Mesenchymal stem cell (in vitro differentiated cells and primary cell): ENCODE data around the gene UBIAD1.

Experiments used
- DNase-seq: peaks from one replicate; pipeline ENCODE4 v3.0.0-alpha.2; 2013
- H2AFZ ChIP-seq: one replicate; pipeline ENCODE4 v1.6.1; 2013; ENCODE audit warnings: low read depth, mild to moderate bottlenecking, control low read depth, inconsistent platforms, low read length, moderate library complexity
- H2AK5ac ChIP-seq: 2 replicates; pipeline ENCODE4 v1.6.1; 2013; ENCODE audit warnings: low read length, moderate library complexity, mild to moderate bottlenecking, inconsistent platforms; ENCODE audit not compliant: severe bottlenecking
- H2BK120ac ChIP-seq: one replicate; pipeline ENCODE4 v1.6.1; 2013; ENCODE audit warnings: low read depth, mild to moderate bottlenecking, inconsistent platforms, low read length, moderate library complexity
- H2BK12ac ChIP-seq, 2 experiments: one replicate each; pipeline ENCODE4 v1.6.1; 2013; ENCODE audit warnings: inconsistent platforms in 2 of 2, low read length in 2 of 2, mild to moderate bottlenecking in 2 of 2, moderate library complexity in 2 of 2, control low read depth in 1 of 2
- H2BK15ac ChIP-seq: one replicate; pipeline ENCODE4 v1.6.1; 2013; ENCODE audit warnings: mild to moderate bottlenecking, low read depth, inconsistent platforms; ENCODE audit not compliant: poor library complexity, severe bottlenecking
- H2BK5ac ChIP-seq: 2 replicates; pipeline ENCODE4 v1.6.1; 2013; ENCODE audit warnings: low read depth, mild to moderate bottlenecking, low read length, control low read depth, inconsistent platforms; ENCODE audit not compliant: poor library complexity, severe bottlenecking
- H3K14ac ChIP-seq, 2 experiments: one replicate each; pipeline ENCODE4 v1.6.1; 2013; ENCODE audit warnings: inconsistent platforms in 2 of 2, low read length in 2 of 2, control low read depth in 1 of 2, mild to moderate bottlenecking in 1 of 2, moderate library complexity in 1 of 2
- H3K18ac ChIP-seq, 2 experiments: one replicate each; pipeline ENCODE4 v1.6.1; 2013; ENCODE audit warnings: inconsistent platforms in 2 of 2, low read length in 2 of 2, control low read depth in 1 of 2, low read depth in 1 of 2, mild to moderate bottlenecking in 1 of 2
- H3K23ac ChIP-seq, 2 experiments: one replicate each; pipeline ENCODE4 v1.6.1; 2013; ENCODE audit warnings: inconsistent platforms in 2 of 2, low read length in 2 of 2, mild to moderate bottlenecking in 2 of 2, moderate library complexity in 2 of 2, control low read depth in 1 of 2
- H3K27ac ChIP-seq: 2 replicates; pipeline ENCODE4 v1.5.1; 2013; ENCODE audit warnings: mild to moderate bottlenecking, moderate library complexity, low read length, control low read depth, inconsistent platforms; ENCODE audit not compliant: poor library complexity, severe bottlenecking
- H3K27me3 ChIP-seq, 2 experiments: 2 replicates each; pipeline versions ENCODE4 v1.6.1 to v1.7.0; 2013; ENCODE audit warnings: low read length in 2 of 2, mild to moderate bottlenecking in 2 of 2, moderate library complexity in 2 of 2, control low read depth in 1 of 2, inconsistent platforms in 1 of 2; ENCODE audit not compliant: control insufficient read depth in 1 of 2, insufficient read depth in 1 of 2
- H3K36me3 ChIP-seq, 2 experiments: 2 replicates each; pipeline versions ENCODE4 v1.6.1 to v1.7.0; 2013; ENCODE audit warnings: low read length in 2 of 2, control low read depth in 1 of 2, inconsistent platforms in 1 of 2, low read depth in 1 of 2, mild to moderate bottlenecking in 1 of 2; ENCODE audit not compliant: insufficient read depth in 2 of 2, control insufficient read depth in 1 of 2
- H3K4ac ChIP-seq, 2 experiments: one replicate each; pipeline ENCODE4 v1.6.1; 2013; ENCODE audit warnings: inconsistent platforms in 2 of 2, low read length in 2 of 2, mild to moderate bottlenecking in 2 of 2, moderate library complexity in 2 of 2, control low read depth in 1 of 2, low read depth in 1 of 2
- H3K4me1 ChIP-seq: 2 replicates; pipeline ENCODE4 v1.6.1; 2013; ENCODE audit warnings: low read depth, low read length, control low read depth; ENCODE audit not compliant: control insufficient read depth, insufficient read depth
- H3K4me2 ChIP-seq: 2 replicates; pipeline ENCODE4 v1.6.1; 2013; ENCODE audit warnings: low read length, mild to moderate bottlenecking, inconsistent platforms; ENCODE audit not compliant: poor library complexity, severe bottlenecking
- H3K4me3 ChIP-seq, 2 experiments: 2 replicates each; pipeline versions ENCODE4 v1.5.1 to v1.7.0; 2013; ENCODE audit warnings: low read length in 2 of 2, mild to moderate bottlenecking in 2 of 2, control low read depth in 1 of 2, low read depth in 1 of 2; ENCODE audit not compliant: insufficient read depth in 1 of 2
- H3K79me1 ChIP-seq: replicated peaks from 2 replicates; pipeline ENCODE4 v1.6.1; 2013; ENCODE audit warnings: mild to moderate bottlenecking, control low read depth, low read length, inconsistent platforms; ENCODE audit not compliant: poor library complexity, severe bottlenecking
- H3K9ac ChIP-seq: 2 replicates; pipeline ENCODE4 v1.7.0; 2013; ENCODE audit warnings: mild to moderate bottlenecking, low read length, moderate library complexity
- H3K9me3 ChIP-seq: 2 replicates; pipeline ENCODE4 v1.7.0; 2013; ENCODE audit warnings: mild to moderate bottlenecking, low read length; ENCODE audit not compliant: control insufficient read depth
- H4K8ac ChIP-seq: one replicate; pipeline ENCODE4 v1.6.1; 2013; ENCODE audit warnings: inconsistent platforms, mild to moderate bottlenecking, low read length, moderate library complexity
- H4K91ac ChIP-seq: one replicate; pipeline ENCODE4 v1.6.1; 2013; ENCODE audit warnings: mild to moderate bottlenecking, low read length, inconsistent platforms
- WGBS: methylation state at CpG from one replicate; pipeline ENCODE4 v1.1.7; 2013; ENCODE audit warnings: mixed read lengths; 5-methylcytosine and 5-hydroxymethylcytosine counted together

UBIAD1 gene

DNA sequence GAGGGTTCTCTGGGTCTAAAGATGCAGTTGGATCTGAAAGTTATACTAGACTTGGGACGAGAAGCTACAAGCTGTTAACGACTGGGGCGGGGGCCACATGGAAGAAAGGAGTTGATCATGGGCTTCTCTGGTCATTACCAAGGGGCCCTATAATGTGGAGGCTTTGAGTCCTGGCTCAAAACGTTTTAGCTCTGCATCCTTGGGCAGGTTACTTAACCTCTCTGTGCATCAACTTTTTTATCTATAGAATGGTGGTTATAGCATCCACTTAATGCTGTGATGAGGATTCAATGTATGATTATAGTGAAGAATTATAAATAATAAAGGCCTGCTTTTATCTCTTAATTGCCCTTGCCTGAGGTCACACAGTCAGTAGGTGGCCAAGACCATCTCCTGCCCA, 53.1 kb downstream of the UBIAD1 start:
- Histone ChIP-seq H4K91ac (no peak overlapping the region), H3K27me3 (peaks cover 31 to 67% of the 10 kb centered on the region in 2 experiments), H2BK15ac (no peak overlapping the region), H3K18ac (no peak overlapping the region), H2AFZ (no peak overlapping the region), H3K79me1 (no peaks in the 10 kb centered on the region), H3K27ac (no peak overlapping the region), H3K4me1 (peaks cover 5% of the 10 kb centered on the region), H3K4me2 (no peak overlapping the region), H2AK5ac (no peak overlapping the region), H3K23ac (no peak overlapping the region), H3K9me3 (no peaks in the 10 kb centered on the region), H2BK12ac (no peak overlapping the region), H3K36me3 (no peaks in the 10 kb centered on the region), H3K4ac (no peak overlapping the region), H2BK5ac (no peak overlapping the region), H3K9ac (no peak overlapping the region), H4K8ac (no peak overlapping the region), H3K14ac (no peak overlapping the region), H2BK120ac (no peak overlapping the region), H3K4me3 (no peak overlapping the region)
- no peak for DNase-seq
- WGBS = 78% methylated on average over 4 of the region's 4 CpGs

DNA sequence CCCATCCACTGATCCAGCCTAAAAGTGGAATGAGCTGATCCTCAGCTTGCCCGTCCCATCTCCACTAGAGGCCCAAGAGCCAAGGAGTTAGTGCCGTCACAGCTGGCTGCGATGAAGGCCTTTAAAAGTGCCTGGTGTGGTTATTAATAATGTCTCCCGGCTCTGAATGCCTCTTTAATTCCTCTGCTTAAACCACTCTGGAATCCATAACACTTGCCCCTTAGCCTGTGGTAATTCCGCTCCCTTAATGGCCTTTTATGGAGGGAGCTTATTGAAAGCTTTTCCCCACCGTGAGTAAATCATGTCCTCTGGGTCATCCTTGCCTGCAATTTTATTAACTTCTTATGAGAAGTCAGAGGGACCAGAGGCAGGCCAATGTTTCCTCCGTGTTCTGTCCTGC, 55.4 kb downstream of the UBIAD1 start:
- H3K79me1 ChIP-seq = no peaks in the 10 kb centered on the region
- WGBS = 54% methylated on average over 3 of the region's 7 CpGs
- H3K4me3 ChIP-seq = no peak overlapping the region
- H2BK12ac ChIP-seq = no peak overlapping the region
- H2BK120ac ChIP-seq = no peak overlapping the region
- no peak overlapping the region for H3K18ac ChIP-seq
- no peak overlapping the region for H3K27ac ChIP-seq
- no peak overlapping the region for H4K91ac ChIP-seq
- no peaks in the 10 kb centered on the region for H3K36me3 ChIP-seq
- peaks cover 28 to 64% of the 10 kb centered on the region in 2 experiments for H3K27me3 ChIP-seq
- H3K23ac ChIP-seq = no peak overlapping the region
- no peak overlapping the region for H3K14ac ChIP-seq
- H2BK5ac ChIP-seq = no peak overlapping the region
- no peak overlapping the region for H4K8ac ChIP-seq
- H2BK15ac ChIP-seq = no peak overlapping the region
- no peak overlapping the region for H2AK5ac ChIP-seq
- no peak overlapping the region for H3K9ac ChIP-seq
- H2AFZ ChIP-seq = no peak overlapping the region
- no peak for DNase-seq
- H3K4ac ChIP-seq = no peak overlapping the region
- no peak overlapping the region for H3K4me2 ChIP-seq
- peaks cover 7% of the 10 kb centered on the region for H3K4me1 ChIP-seq
- H3K9me3 ChIP-seq = no peaks in the 10 kb centered on the region

DNA sequence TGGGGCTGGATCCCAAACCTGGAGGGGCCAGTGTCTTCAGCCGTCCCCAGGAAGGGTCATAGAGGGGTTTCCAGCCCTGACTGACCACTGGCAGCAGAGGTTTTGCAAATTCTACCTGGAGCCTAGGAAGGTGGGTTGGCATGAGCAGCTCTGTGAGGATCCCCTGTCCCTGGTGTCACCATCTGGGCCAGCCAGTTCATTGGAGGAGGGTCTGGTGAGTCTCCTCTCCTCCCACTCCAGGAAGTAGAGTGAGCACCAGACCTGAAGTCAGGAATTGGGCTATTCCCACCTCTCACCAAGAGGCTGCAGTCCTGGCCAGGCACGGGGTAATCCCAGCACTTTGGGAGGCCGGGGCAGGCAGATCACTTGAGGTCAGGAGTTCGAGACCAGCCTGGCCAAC, 57.4 kb downstream of the UBIAD1 start:
- no peaks in the 10 kb centered on the region for H3K9me3 ChIP-seq
- no peak overlapping the region for H3K18ac ChIP-seq
- no peak overlapping the region for H2AFZ ChIP-seq
- no peak overlapping the region for H2BK5ac ChIP-seq
- H4K91ac ChIP-seq = no peak overlapping the region
- H3K23ac ChIP-seq = no peak overlapping the region
- H3K36me3 ChIP-seq = no peaks in the 10 kb centered on the region
- no peak overlapping the region for H3K9ac ChIP-seq
- H3K4ac ChIP-seq = no peak overlapping the region
- no peaks in the 10 kb centered on the region for H3K79me1 ChIP-seq
- no peak overlapping the region for H3K4me3 ChIP-seq
- 74% methylated on average over 4 of the region's 4 CpGs for WGBS
- no peak overlapping the region for H2AK5ac ChIP-seq
- DNase-seq = no peak
- H3K27me3 ChIP-seq = peaks cover 19 to 58% of the 10 kb centered on the region in 2 experiments
- no peak overlapping the region for H3K4me2 ChIP-seq
- H4K8ac ChIP-seq = no peak overlapping the region
- H2BK120ac ChIP-seq = no peak overlapping the region
- no peak overlapping the region for H2BK12ac ChIP-seq
- H3K27ac ChIP-seq = no peak overlapping the region
- H3K14ac ChIP-seq = no peak overlapping the region
- H2BK15ac ChIP-seq = no peak overlapping the region
- peaks cover 6% of the 10 kb centered on the region for H3K4me1 ChIP-seq

DNA sequence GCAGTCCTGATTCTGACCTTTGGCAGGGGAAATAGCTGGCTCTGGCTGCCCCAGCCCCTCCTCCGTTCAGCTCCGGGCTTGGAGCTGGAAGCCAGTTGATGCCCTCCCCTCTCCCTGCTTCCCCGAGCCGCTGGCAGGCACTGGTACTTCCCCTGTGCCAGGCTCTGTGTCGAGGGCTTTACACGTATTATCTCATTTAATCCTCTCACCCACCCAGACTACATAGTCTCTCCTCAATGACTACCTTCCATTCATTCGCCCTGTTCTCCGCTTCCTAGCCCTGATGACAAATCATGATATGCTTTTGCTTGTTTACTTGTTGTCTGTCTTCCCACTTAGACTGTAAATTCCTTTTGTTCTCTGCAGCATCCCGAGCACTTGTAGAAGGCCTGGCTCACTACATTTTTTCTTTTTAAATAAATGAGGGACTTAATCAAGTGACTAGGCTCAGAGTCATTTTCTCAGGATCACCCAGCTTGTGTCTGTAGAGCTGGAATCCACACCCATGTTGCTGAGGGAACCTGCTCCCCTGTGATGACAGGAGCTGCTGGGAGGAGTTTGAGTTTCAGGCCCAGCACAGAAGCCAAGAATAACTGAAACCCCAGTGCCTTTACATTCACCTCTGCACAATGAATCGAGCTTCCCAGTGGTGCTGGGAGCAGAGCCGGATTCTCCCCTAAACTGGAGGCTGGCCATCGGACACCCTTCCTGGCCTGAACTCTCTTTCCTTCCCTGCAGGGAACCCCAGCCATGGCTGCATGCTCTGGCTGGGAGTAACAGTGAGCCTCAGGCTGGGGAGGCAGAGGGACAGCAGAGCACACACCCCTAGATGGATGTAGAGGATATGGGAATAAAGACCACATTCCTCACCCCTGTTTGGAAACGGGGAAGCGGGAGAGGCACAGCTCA, 58.3 kb downstream of the UBIAD1 start:
- no peak overlapping the region for H3K23ac ChIP-seq
- no peaks in the 10 kb centered on the region for H3K9me3 ChIP-seq
- H3K27me3 ChIP-seq = peaks cover 19 to 58% of the 10 kb centered on the region in 2 experiments
- H3K9ac ChIP-seq = no peak overlapping the region
- no peak overlapping the region for H2BK12ac ChIP-seq
- WGBS = 80% methylated on average over 13 of the region's 14 CpGs
- DNase-seq = no peak
- no peak overlapping the region for H4K8ac ChIP-seq
- H3K18ac ChIP-seq = no peak overlapping the region
- peak overlapping the region in 1 of 2 experiments; percentile 21 for H3K4me3 ChIP-seq
- no peak overlapping the region for H2AK5ac ChIP-seq
- no peak overlapping the region for H3K27ac ChIP-seq
- no peak overlapping the region for H3K4ac ChIP-seq
- H4K91ac ChIP-seq = no peak overlapping the region
- H3K4me2 ChIP-seq = no peak overlapping the region
- no peak overlapping the region for H2BK120ac ChIP-seq
- no peak overlapping the region for H2AFZ ChIP-seq
- no peaks in the 10 kb centered on the region for H3K36me3 ChIP-seq
- no peak overlapping the region for H2BK15ac ChIP-seq
- peaks cover 6% of the 10 kb centered on the region for H3K4me1 ChIP-seq
- H3K14ac ChIP-seq = no peak overlapping the region
- no peak overlapping the region for H2BK5ac ChIP-seq
- no peaks in the 10 kb centered on the region for H3K79me1 ChIP-seq
